Tibial nerve (tissue), 4 donors: ENCODE measurements around the gene FSTL4. TPM values are rescaled to one million over a fixed set of nuclear protein-coding genes. Genes with fewer than 3 reads are reported as not detected.

ENCODE experiments used
- DNase-seq, 2 donors: peaks; one replicate each; pipeline ENCODE4 v3.0.0-alpha.2; 2019; ENCODE audit warnings: low spot score in 2 of 2
- H3K27ac ChIP-seq, 4 donors: fragments of 200-600 bp; sonication (generic) in 3 of 4; one replicate each; pipeline ENCODE4 v1.5.1; 2017 to 2019; ENCODE audit warnings: mild to moderate bottlenecking in 1 of 4
- H3K27me3 ChIP-seq, 2 donors: fragments of 200-600 bp; sonication (generic) in 1 of 2; one replicate each; pipeline versions ENCODE4 v1.5.1 to v1.6.0; 2017 to 2019
- H3K36me3 ChIP-seq, 3 donors: fragments of 200-600 bp; sonication (generic); one replicate each; pipeline ENCODE4 v1.5.1; 2018 to 2019
- H3K4me1 ChIP-seq, 4 donors: fragments of 200-600 bp; sonication (generic) in 3 of 4; one replicate each; pipeline ENCODE4 v1.5.1; 2017 to 2019
- H3K4me3 ChIP-seq, 4 donors: fragments of 200-600 bp; sonication (generic) in 3 of 4; one replicate each; pipeline ENCODE4 v1.5.1; 2017 to 2019; ENCODE audit warnings: mild to moderate bottlenecking in 1 of 4, moderate library complexity in 1 of 4
- H3K9me3 ChIP-seq, 4 donors: fragments of 200-600 bp; sonication (generic) in 3 of 4; one replicate each; pipeline ENCODE4 v1.5.1; 2017 to 2019
- CTCF ChIP-seq, 5 experiments: fragments of 200-600 bp in 3 of 5; fragments of 450-650 bp in 2 of 5; sonication (generic) in 3 of 5; IDR thresholded peaks; one replicate each; pipeline ENCODE4 v1.5.1; 2016 to 2019; ENCODE audit warnings: antibody characterized with exemption in 5 of 5, mild to moderate bottlenecking in 3 of 5, moderate library complexity in 2 of 5
- EP300 ChIP-seq, 2 donors: sonication (generic); formaldehyde crosslinking; IDR thresholded peaks; one replicate each; pipeline ENCODE4 v1.6.1; 2017; ENCODE audit warnings: antibody characterized with exemption in 2 of 2, mild to moderate bottlenecking in 1 of 2
- POLR2A ChIP-seq, 2 donors: fragments of 450-650 bp; IDR thresholded peaks; one replicate each; pipeline ENCODE4 v1.6.1; 2017; ENCODE audit warnings: antibody characterized with exemption in 2 of 2, mild to moderate bottlenecking in 2 of 2, moderate library complexity in 2 of 2
- WGBS, 2 donors: methylation state at CpG; one replicate each; pipeline ENCODE4 v1.1.5; 2018; 5-methylcytosine and 5-hydroxymethylcytosine counted together
- total RNA-seq, 4 donors: library from RNA; depleted of rRNA; stranded (reverse); fragments of >200 nt; gene quantifications; one replicate each; pipeline ENCODE4 v1.1.0, GENCODE V29; 2016

Gene FSTL4
- total RNA-seq, 4 donors from 2014 or later = 0.22 TPM; not detected in 3

- WGBS, 2 donors = 53 to 54% methylated on average over 12 of the region's 12 CpGs
- TF ChIP-seq CTCF (IDR thresholded peaks at IDR 0.05) (no peak), EP300 (IDR thresholded peaks at IDR 0.05) (no peak), POLR2A (IDR thresholded peaks at IDR 0.05) (no peak)
These were observed 154.6 kb downstream of the FSTL4 start for GRCh38 chr5:133457439-133458355.

DNA sequence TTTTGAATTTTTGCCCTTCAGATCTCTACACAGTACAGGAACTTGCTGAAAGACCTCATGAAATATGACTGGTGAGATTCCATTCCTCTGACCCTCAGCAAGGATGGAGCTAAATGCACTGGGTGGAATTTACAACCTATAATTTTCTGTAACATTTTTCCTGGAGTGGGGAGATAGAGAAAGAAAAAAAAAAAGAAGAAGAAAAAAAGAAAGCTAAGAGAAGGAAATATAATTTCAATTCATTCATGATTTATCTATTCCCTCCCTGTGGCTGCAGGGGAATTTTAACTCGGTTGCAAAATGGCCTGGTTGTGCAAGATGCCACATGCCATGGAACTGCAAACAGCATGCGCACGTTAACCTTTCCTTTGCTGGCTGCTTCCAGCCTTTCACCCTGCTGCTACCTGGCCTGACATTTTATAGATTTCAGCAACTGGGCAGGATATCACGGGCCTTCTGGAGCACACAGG is 155.4 kb downstream of the FSTL4 start:
- Histone ChIP-seq H3K4me3 (no peak overlapping the region), H3K27ac (no peak overlapping the region), H3K4me1 (no peaks in the 10 kb centered on the region), H3K27me3 (no peaks in the 10 kb centered on the region), H3K36me3 (no peaks in the 10 kb centered on the region), H3K9me3 (no peaks in the 10 kb centered on the region)
- TF ChIP-seq CTCF (IDR thresholded peaks at IDR 0.05) (no peak), EP300 (IDR thresholded peaks at IDR 0.05) (no peak), POLR2A (IDR thresholded peaks at IDR 0.05) (no peak)
- DNase-seq = no peak
- WGBS, 2 donors = 76 to 82% methylated on average over 4 of the region's 4 CpGs

More at GRCh38 chr5:133457439-133458355, 154.6 kb downstream of the FSTL4 start:
- no peak for DNase-seq
- H3K9me3 ChIP-seq = no peaks in the 10 kb centered on the region
- H3K27me3 ChIP-seq = no peaks in the 10 kb centered on the region
- H3K4me3 ChIP-seq = no peak overlapping the region
- no peaks in the 10 kb centered on the region for H3K4me1 ChIP-seq
- H3K27ac ChIP-seq = no peak overlapping the region
- no peaks in the 10 kb centered on the region for H3K36me3 ChIP-seq

GRCh38 chr5:133455676-133456075 is 156.7 kb downstream of the FSTL4 start:
- Histone ChIP-seq H3K4me3 (no peak overlapping the region), H3K9me3 (no peaks in the 10 kb centered on the region), H3K4me1 (no peaks in the 10 kb centered on the region), H3K27ac (no peak overlapping the region), H3K27me3 (no peaks in the 10 kb centered on the region), H3K36me3 (no peaks in the 10 kb centered on the region)
- 74 to 89% methylated on average over 3 to 5 of the region's 5 CpGs for WGBS, 2 donors
- TF ChIP-seq POLR2A (IDR thresholded peaks at IDR 0.05) (no peak), CTCF (IDR thresholded peaks at IDR 0.05) (no peak), EP300 (IDR thresholded peaks at IDR 0.05) (no peak)
- no peak for DNase-seq

DNA sequence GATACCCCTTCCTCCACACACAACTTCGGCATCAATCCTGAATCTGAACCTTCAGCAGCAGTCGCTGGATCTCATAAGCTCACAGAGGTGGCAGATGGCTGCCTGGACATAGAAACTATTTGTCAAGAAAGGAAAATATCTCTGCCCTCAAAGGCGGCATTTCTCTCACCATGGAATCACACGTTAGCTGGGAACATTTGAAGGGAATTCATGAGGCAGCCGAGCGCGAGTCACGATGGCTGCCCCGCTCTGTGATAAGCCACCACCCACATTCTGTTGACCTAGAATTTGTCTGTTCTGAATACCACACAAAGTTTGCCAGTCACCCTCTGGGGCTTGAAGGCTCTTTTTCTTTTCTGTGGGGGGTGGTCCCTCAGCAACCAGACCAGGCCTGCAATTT is 157.9 kb downstream of the FSTL4 start:
- Histone ChIP-seq H3K9me3 (no peaks in the 10 kb centered on the region), H3K36me3 (no peaks in the 10 kb centered on the region), H3K4me3 (no peak overlapping the region), H3K27ac (no peak overlapping the region), H3K4me1 (no peaks in the 10 kb centered on the region), H3K27me3 (no peaks in the 10 kb centered on the region)
- 85 to 90% methylated on average over 9 of the region's 9 CpGs for WGBS, 2 donors
- DNase-seq = no peak
- TF ChIP-seq POLR2A (IDR thresholded peaks at IDR 0.05) = no peak
- no peak for TF ChIP-seq EP300 (IDR thresholded peaks at IDR 0.05)
- no peak for TF ChIP-seq CTCF (IDR thresholded peaks at IDR 0.05)

DNA sequence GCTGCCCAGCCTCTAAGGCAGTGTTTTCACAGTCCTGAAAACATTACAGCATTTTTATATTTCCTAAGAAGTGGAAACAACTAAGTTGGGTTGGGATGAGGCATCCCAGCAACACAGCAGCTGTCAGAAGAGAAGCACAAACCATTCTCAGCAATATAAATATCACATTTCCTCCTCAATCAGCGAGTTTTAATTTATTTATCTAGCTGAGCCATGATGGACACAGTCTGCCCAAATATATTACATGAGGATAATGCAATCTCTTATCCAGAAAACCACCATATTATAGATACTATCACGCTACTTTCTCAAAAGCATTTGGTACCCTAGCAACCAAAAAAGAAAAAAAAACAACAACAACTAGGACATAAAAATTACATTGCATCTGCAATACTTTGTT is 158.5 kb downstream of the FSTL4 start:
- H3K36me3 ChIP-seq = no peaks in the 10 kb centered on the region
- H3K4me3 ChIP-seq = no peak overlapping the region
- H3K27me3 ChIP-seq = no peaks in the 10 kb centered on the region
- no peak for TF ChIP-seq POLR2A (IDR thresholded peaks at IDR 0.05)
- WGBS, 2 donors = 59 to 65% methylated on average over 2 of the region's 2 CpGs
- DNase-seq = no peak
- H3K27ac ChIP-seq = no peak overlapping the region
- no peaks in the 10 kb centered on the region for H3K4me1 ChIP-seq
- H3K9me3 ChIP-seq = no peaks in the 10 kb centered on the region
